Naive thymus-derived CD4-positive, alpha-beta T cell (primary cell): Measurements from ENCODE around the gene GTF2H3. TPM values are rescaled to one million over a fixed set of nuclear protein-coding genes. Genes with fewer than 3 reads are reported as not detected.

Experiments
- ATAC-seq: fragments of 150-1000 bp; cut with Tn5 transposase; 2 replicates; pipeline ENCODE4 v1.10.0; 2021; ENCODE audit warnings: mild to moderate bottlenecking, moderate library complexity
- CTCF ChIA-PET: fragments of 350-600 bp; sonication (Branson Sonifier 250); formaldehyde crosslinking; loops from one replicate; lab custom pipeline; 2021; ENCODE audit warnings: antibody characterized with exemption; lab: Charles Lee
- POLR2A ChIA-PET: fragments of 350-600 bp; sonication (Branson Sonifier 250); formaldehyde crosslinking; loops from one replicate; lab custom pipeline; 2021; ENCODE audit warnings: antibody characterized with exemption, inconsistent platforms; lab: Charles Lee
- DNase-seq, 9 donors: peaks; one replicate each; pipeline versions ENCODE4 v3.0.0 to v3.0.0-alpha.2; 2020 to 2022; ENCODE audit warnings: mixed read lengths in 1 of 9
- H3K27ac ChIP-seq: one replicate; pipeline ENCODE4 v1.7.0; 2013; ENCODE audit warnings: mild to moderate bottlenecking, low read depth, low read length, moderate library complexity
- H3K27me3 ChIP-seq, 2 donors: one replicate each; pipeline ENCODE4 v1.7.0; 2013; ENCODE audit warnings: low read length in 2 of 2, mild to moderate bottlenecking in 2 of 2, moderate library complexity in 2 of 2; ENCODE audit not compliant: control insufficient read depth in 2 of 2, insufficient read depth in 2 of 2
- H3K36me3 ChIP-seq, 3 experiments: 1 replicate in 2 of 3; 2 replicates in 1 of 3; pipeline ENCODE4 v1.7.0; 2013; ENCODE audit warnings: low read length in 3 of 3, mild to moderate bottlenecking in 3 of 3, moderate library complexity in 1 of 3; ENCODE audit not compliant: insufficient read depth in 3 of 3, control insufficient read depth in 2 of 3
- H3K4me1 ChIP-seq, 2 donors: one replicate each; pipeline ENCODE4 v1.7.0; 2013; ENCODE audit warnings: low read length in 2 of 2, mild to moderate bottlenecking in 2 of 2, moderate library complexity in 1 of 2; ENCODE audit not compliant: control insufficient read depth in 2 of 2, insufficient read depth in 2 of 2
- H3K4me3 ChIP-seq: 2 replicates; pipeline ENCODE4 v1.7.0; 2013; ENCODE audit warnings: mild to moderate bottlenecking, low read length
- H3K9me3 ChIP-seq, 3 experiments: 1 replicate in 2 of 3; 2 replicates in 1 of 3; pipeline ENCODE4 v1.7.0; 2013; ENCODE audit warnings: low read length in 3 of 3; ENCODE audit not compliant: control insufficient read depth in 2 of 3
- H3K27ac Mint-ChIP-seq, 9 donors: one replicate each; pipeline ENCODE4 v1.8.0; 2020 to 2022; ENCODE audit warnings: mixed read lengths in 9 of 9, mild to moderate bottlenecking in 8 of 9, moderate library complexity in 5 of 9, inconsistent platforms in 2 of 9
- H3K27me3 Mint-ChIP-seq, 5 donors: one replicate each; pipeline ENCODE4 v1.8.0; 2021 to 2022; ENCODE audit warnings: mixed read lengths in 5 of 5, mild to moderate bottlenecking in 1 of 5
- H3K36me3 Mint-ChIP-seq, 5 donors: one replicate each; pipeline ENCODE4 v1.8.0; 2020 to 2022; ENCODE audit warnings: mixed read lengths in 5 of 5, mild to moderate bottlenecking in 3 of 5, inconsistent platforms in 1 of 5
- H3K4me1 Mint-ChIP-seq, 7 donors: one replicate each; pipeline ENCODE4 v1.8.0; 2020 to 2022; ENCODE audit warnings: mixed read lengths in 7 of 7, mild to moderate bottlenecking in 3 of 7, inconsistent platforms in 1 of 7
- H3K4me3 Mint-ChIP-seq, 10 donors: one replicate each; pipeline ENCODE4 v1.8.0; 2020 to 2022; ENCODE audit warnings: mild to moderate bottlenecking in 10 of 10, mixed read lengths in 10 of 10, moderate library complexity in 6 of 10, inconsistent platforms in 2 of 10
- H3K9me3 Mint-ChIP-seq, 11 donors: one replicate each; pipeline ENCODE4 v1.8.0; 2020 to 2022; ENCODE audit warnings: mixed read lengths in 11 of 11, mild to moderate bottlenecking in 4 of 11, inconsistent platforms in 1 of 11, moderate library complexity in 1 of 11
- intact Hi-C, 2 donors: fragments of 100-400 bp; cut with micrococcal nuclease; formaldehyde crosslinking; loops; one replicate each; pipeline ENCODE4 v1.15.1; 2023
- polyA plus RNA-seq, 2 donors: library from polyadenylated mRNA; unstranded; fragments of 300-500 nt; fragmentation: Illumina TruSeq; gene quantifications; one replicate each; pipeline ENCODE4 v1.2.3, GENCODE V29; 2021
- total RNA-seq, 6 experiments: library from RNA in 5 of 6; stranded (reverse) in 5 of 6; gene quantifications; 1 replicate in 5 of 6; 2 replicates in 1 of 6; pipeline ENCODE4 v1.2.3 and lab custom pipeline; 2021 to 2026

The GTF2H3 gene
- 10 to 100 TPM; 21.4 to 39.7 (median 27.7) TPM for total RNA-seq
- 10 to 100 TPM; 43.2 to 47.2 TPM for polyA plus RNA-seq
- 23.2 reads per million, percentile 54 among the genes with 10 or more reads in this experiment for total RNA-seq (lab: John Stamatoyannopoulos, UW)

- H3K4me1 ChIP-seq, result peaks cover 11 to 16% of the 10 kb centered on the region in 2 donors
- Mint-ChIP-seq H3K4me3 (peak within 1 kb of the TSS; percentile 89 to 100 (median 96)), H3K36me3 (peaks cover 8 to 20% (median 11%) of the 10 kb centered on the region in 5 donors), H3K27ac (peak within 1 kb of the TSS; percentile 91 to 99 (median 96)), H3K9me3 (no peaks in the 10 kb centered on the region), H3K27me3 (no peaks in the 10 kb centered on the region), H3K4me1 (peaks cover 21 to 54% (median 43%) of the 10 kb centered on the region in 7 donors)
- peak within 1 kb of the TSS; percentile 85 for H3K4me3 ChIP-seq
- peak; percentile 98 for ATAC-seq
- intact Hi-C loops, result loop anchor here (1.0 to 10.0 kb wide), 13 partner anchors 31 to 1409 kb away; partner anchors contain the start of genes ATP6V0A2 (in 2 of the 2), CCDC92 (in 2 of the 2), DDX55 (in 2 of the 2) and SNRNP35 (in 2 of the 2)
- peak within 1 kb of the TSS; percentile 91 for H3K27ac ChIP-seq
- POLR2A ChIA-PET, result interaction anchor here (0.6 to 1.5 kb wide), 8 partner anchors 22 to 485 kb away, joined by 3 to 5 read pairs (median 4); partner anchors contain the start of genes DDX55 and TCTN2
- peaks cover 8 to 27% (median 15%) of the 10 kb centered on the region in 3 experiments for H3K36me3 ChIP-seq
- H3K9me3 ChIP-seq, result no peaks in the 10 kb centered on the region
- no peaks in the 10 kb centered on the region for H3K27me3 ChIP-seq
- CTCF ChIA-PET, result interaction anchor here (0.5 kb wide), 1 partner anchor 22 kb away, joined by 4 read pairs; no protein-coding TSS in a partner anchor
- peak; percentile 83 to 96 (median 94) for DNase-seq
These were observed at the start of gene GTF2H3, which contains the start of gene EIF2B1 for GRCh38 chr12:123633379-123634141. GTF2H3 (plus strand) TSS chr12:123633829; CDS start chr12:123633860, 31 bp downstream. EIF2B1 (minus strand) TSS chr12:123633686; CDS start chr12:123633557, 129 bp downstream.

- Histone ChIP-seq H3K4me1 (peaks cover 10 to 11% of the 10 kb centered on the region in 2 donors), H3K4me3 (no peak overlapping the region), H3K27ac (no peak overlapping the region), H3K9me3 (no peaks in the 10 kb centered on the region), H3K27me3 (no peaks in the 10 kb centered on the region), H3K36me3 (peaks cover 15 to 79% (median 33%) of the 10 kb centered on the region in 3 experiments)
- Mint-ChIP-seq H3K27ac (peak overlapping the region in 8 of 9 donors; percentile 17 to 81 (median 52)), H3K4me1 (peaks cover 25 to 47% (median 40%) of the 10 kb centered on the region in 7 donors), H3K4me3 (no peak overlapping the region), H3K36me3 (peaks cover 3 to 24% (median 16%) of the 10 kb centered on the region in 5 donors), H3K9me3 (no peaks in the 10 kb centered on the region), H3K27me3 (no peaks in the 10 kb centered on the region)
- ATAC-seq (no peak), DNase-seq (no peak)
- intact Hi-C loops, result no loop called here
- ChIA-PET POLR2A (interaction anchor here (1.3 kb wide), 1 partner anchor 11 kb away, joined by 4 read pairs; the partner anchor contains the start of gene DDX55), CTCF (interaction anchor here (1.4 kb wide), 1 partner anchor 27 kb away, joined by 4 read pairs; no protein-coding TSS in a partner anchor)
These were observed 41.7 kb upstream of the GTF2H3 start for GRCh38 chr12:123591702-123592481.

GRCh38 chr12:123595729-123596128 lies 37.9 kb upstream of the GTF2H3 start:
- no peak overlapping the region for H3K4me3 Mint-ChIP-seq
- no peaks in the 10 kb centered on the region for H3K4me1 ChIP-seq
- DNase-seq, result no peak
- ChIA-PET CTCF (no interaction called here), POLR2A (no interaction called here)
- no peaks in the 10 kb centered on the region for H3K27me3 Mint-ChIP-seq
- H3K36me3 Mint-ChIP-seq, result peaks cover 3 to 20% (median 15%) of the 10 kb centered on the region in 5 donors
- H3K9me3 Mint-ChIP-seq, result no peaks in the 10 kb centered on the region
- ATAC-seq, result no peak
- H3K27ac ChIP-seq, result peak overlapping the region; percentile 18
- H3K27me3 ChIP-seq, result no peaks in the 10 kb centered on the region
- H3K4me1 Mint-ChIP-seq, result peaks cover 13 to 34% (median 25%) of the 10 kb centered on the region in 7 donors
- intact Hi-C loops, result no loop called here
- no peak overlapping the region for H3K4me3 ChIP-seq
- H3K27ac Mint-ChIP-seq, result peak overlapping the region in 3 of 9 donors; percentile 25 to 64 (median 32)
- peaks cover 10 to 55% (median 25%) of the 10 kb centered on the region in 3 experiments for H3K36me3 ChIP-seq
- no peaks in the 10 kb centered on the region for H3K9me3 ChIP-seq

GRCh38 chr12:123597100-123597499 lies 36.5 kb upstream of the GTF2H3 start:
- DNase-seq (no peak), ATAC-seq (no peak)
- H3K27me3 ChIP-seq, result no peaks in the 10 kb centered on the region
- H3K4me1 Mint-ChIP-seq, result peaks cover 6 to 28% (median 20%) of the 10 kb centered on the region in 7 donors
- H3K27ac Mint-ChIP-seq, result peak overlapping the region in 1 of 9 donors; percentile 21
- H3K4me1 ChIP-seq, result no peaks in the 10 kb centered on the region
- ChIA-PET POLR2A (interaction anchor here (0.5 kb wide), 1 partner anchor 380 kb away, joined by 4 read pairs; no protein-coding TSS in a partner anchor), CTCF (no interaction called here)
- no peak overlapping the region for H3K4me3 Mint-ChIP-seq
- no peaks in the 10 kb centered on the region for H3K9me3 ChIP-seq
- peaks cover 0 to 16% (median 12%) of the 10 kb centered on the region in 5 donors for H3K36me3 Mint-ChIP-seq
- peaks cover 10 to 49% (median 12%) of the 10 kb centered on the region in 3 experiments for H3K36me3 ChIP-seq
- H3K27me3 Mint-ChIP-seq, result no peaks in the 10 kb centered on the region
- no peaks in the 10 kb centered on the region for H3K9me3 Mint-ChIP-seq
- no peak overlapping the region for H3K4me3 ChIP-seq
- no peak overlapping the region for H3K27ac ChIP-seq
- intact Hi-C loops, result no loop called here

- Histone ChIP-seq H3K27me3 (no peaks in the 10 kb centered on the region), H3K36me3 (peaks cover 4 to 40% (median 11%) of the 10 kb centered on the region in 3 experiments), H3K4me1 (peaks cover 4 to 8% of the 10 kb centered on the region in 2 donors), H3K4me3 (no peak overlapping the region), H3K27ac (no peak overlapping the region), H3K9me3 (no peaks in the 10 kb centered on the region)
- no peak for ATAC-seq
- intact Hi-C loops, result no loop called here
- Mint-ChIP-seq H3K9me3 (no peaks in the 10 kb centered on the region), H3K36me3 (peaks cover 0 to 22% (median 8%) of the 10 kb centered on the region in 5 donors), H3K4me1 (peaks cover 11 to 34% (median 26%) of the 10 kb centered on the region in 7 donors), H3K4me3 (no peak overlapping the region), H3K27ac (peak overlapping the region in 3 of 9 donors; percentile 32 to 62 (median 57)), H3K27me3 (no peaks in the 10 kb centered on the region)
- no peak for DNase-seq
- CTCF ChIA-PET, result no interaction called here
- POLR2A ChIA-PET, result interaction anchor here (0.5 kb wide), 1 partner anchor 728 kb away, joined by 4 read pairs; no protein-coding TSS in a partner anchor
These were observed 35.1 kb upstream of the GTF2H3 start for GRCh38 chr12:123598522-123598921.

GRCh38 chr12:123599310-123599709 lies 34.3 kb upstream of the GTF2H3 start:
- DNase-seq, result no peak
- Mint-ChIP-seq H3K27ac (peak overlapping the region in 8 of 9 donors; percentile 4 to 87 (median 42)), H3K27me3 (no peaks in the 10 kb centered on the region), H3K36me3 (peaks cover 0 to 23% (median 8%) of the 10 kb centered on the region in 5 donors), H3K9me3 (no peaks in the 10 kb centered on the region), H3K4me3 (peak overlapping the region in 9 of 10 donors; percentile 2 to 83 (median 55)), H3K4me1 (peaks cover 11 to 35% (median 33%) of the 10 kb centered on the region in 7 donors)
- intact Hi-C loops, result no loop called here
- POLR2A ChIA-PET, result no interaction called here
- H3K9me3 ChIP-seq, result no peaks in the 10 kb centered on the region
- peaks cover 4 to 8% of the 10 kb centered on the region in 2 donors for H3K4me1 ChIP-seq
- CTCF ChIA-PET, result no interaction called here
- H3K4me3 ChIP-seq, result no peak overlapping the region
- no peak for ATAC-seq
- no peaks in the 10 kb centered on the region for H3K27me3 ChIP-seq
- H3K27ac ChIP-seq, result no peak overlapping the region
- peaks cover 4 to 33% (median 11%) of the 10 kb centered on the region in 3 experiments for H3K36me3 ChIP-seq
